HG02970 (cell line): ENCODE data around the gene ZFPL1.

Source experiments
- ATAC-seq: cut with Tn5 transposase; IDR thresholded peaks from one replicate; pipeline ENCODE4 v1.9.1; 2021; ENCODE audit warnings: mild to moderate bottlenecking, moderate library complexity, moderate number of reproducible peaks; ENCODE audit not compliant: unreplicated experiment, low FRiP score

The ZFPL1 gene

GRCh38 chr11:65059959-65060824, 23.8 kb upstream of the ZFPL1 start:
- no peak for ATAC-seq

- ATAC-seq, result no peak
These were observed 23.1 kb upstream of the ZFPL1 start for GRCh38 chr11:65060913-65061408.

GRCh38 chr11:65063532-65063931, 20.5 kb upstream of the ZFPL1 start:
- no peak for ATAC-seq

- no peak for ATAC-seq
These were observed 19.2 kb upstream of the ZFPL1 start for GRCh38 chr11:65064847-65065240.

GRCh38 chr11:65065851-65066250, 18.2 kb upstream of the ZFPL1 start:
- no peak for ATAC-seq

- ATAC-seq, result no peak
These were observed 17.7 kb upstream of the ZFPL1 start for GRCh38 chr11:65066315-65066714.

GRCh38 chr11:65066805-65067291, 17.2 kb upstream of the ZFPL1 start:
- ATAC-seq, result no peak

- no peak for ATAC-seq
These were observed 16.6 kb upstream of the ZFPL1 start for GRCh38 chr11:65067446-65067845.

- no peak for ATAC-seq
These were observed 14.8 kb upstream of the ZFPL1 start for GRCh38 chr11:65069217-65069616.

- ATAC-seq, result no peak
These were observed 12.0 kb upstream of the ZFPL1 start for GRCh38 chr11:65071907-65072630.

GRCh38 chr11:65072631-65072966, 11.4 kb upstream of the ZFPL1 start:
- no peak for ATAC-seq

GRCh38 chr11:65077451-65077850, 6.6 kb upstream of the ZFPL1 start:
- no peak for ATAC-seq

GRCh38 chr11:65078151-65078550, 5.9 kb upstream of the ZFPL1 start:
- no peak for ATAC-seq

- ATAC-seq, result no peak
These were observed 5.2 kb upstream of the ZFPL1 start for GRCh38 chr11:65078786-65079342.

GRCh38 chr11:65083134-65083833, 738 bp upstream of the ZFPL1 start:
- ATAC-seq, result peak; percentile 12

GRCh38 chr11:65084598-65085375, 765 bp downstream of the ZFPL1 start:
- ATAC-seq, result no peak

GRCh38 chr11:65085446-65085845, 1.4 kb downstream of the ZFPL1 start:
- no peak for ATAC-seq

GRCh38 chr11:65086809-65087208, 2.8 kb downstream of the ZFPL1 start:
- ATAC-seq, result no peak

- no peak for ATAC-seq
These were observed 3.2 kb downstream of the ZFPL1 start for GRCh38 chr11:65087216-65087615.

GRCh38 chr11:65087827-65088226, 3.8 kb downstream of the ZFPL1 start:
- no peak for ATAC-seq
